Mesendoderm (in vitro differentiated cells): ENCODE results near the gene POLR2J3. TPM values are rescaled to one million over a fixed set of nuclear protein-coding genes. Genes with fewer than 3 reads are reported as not detected.
"Not testable (repeated sequence)": the region's sequence is repeated elsewhere in the genome, so short reads cannot be mapped to it uniquely, and the experiment has no call there.

Experiments used
- DNase-seq: peaks from one replicate; pipeline ENCODE4 v3.0.0; 2013
- H2AK5ac ChIP-seq: 2 replicates; pipeline ENCODE4 v1.6.1; 2013; ENCODE audit warnings: low read length, inconsistent platforms
- H2BK120ac ChIP-seq: 2 replicates; pipeline ENCODE4 v1.6.1; 2013; ENCODE audit warnings: low read depth, mild to moderate bottlenecking, low read length, moderate library complexity, mixed read lengths
- H2BK15ac ChIP-seq: replicated peaks from 2 replicates; pipeline ENCODE4 v1.6.1; 2013; ENCODE audit warnings: low read depth, mild to moderate bottlenecking, moderate library complexity
- H2BK5ac ChIP-seq: 2 replicates; pipeline ENCODE4 v1.6.1; 2013; ENCODE audit warnings: low read length, inconsistent platforms
- H3K18ac ChIP-seq: 2 replicates; pipeline ENCODE4 v1.6.1; 2013; ENCODE audit warnings: mild to moderate bottlenecking, low read length, mixed read lengths
- H3K23ac ChIP-seq: one replicate; pipeline ENCODE4 v1.6.1; 2013; ENCODE audit warnings: low read length
- H3K27ac ChIP-seq: 2 replicates; pipeline ENCODE4 v1.5.1; 2013; ENCODE audit warnings: low read depth, mild to moderate bottlenecking, inconsistent platforms, low read length, moderate library complexity
- H3K27me3 ChIP-seq: 2 replicates; pipeline ENCODE4 v1.6.1; 2013; ENCODE audit warnings: low read length, control low read depth, mild to moderate bottlenecking, inconsistent platforms; ENCODE audit not compliant: insufficient read depth, poor library complexity
- H3K36me3 ChIP-seq: 2 replicates; pipeline ENCODE4 v1.6.1; 2013; ENCODE audit warnings: low read length, inconsistent platforms; ENCODE audit not compliant: control insufficient read depth, insufficient read depth
- H3K4ac ChIP-seq: one replicate; pipeline ENCODE4 v1.6.1; 2013; ENCODE audit warnings: low read depth, mild to moderate bottlenecking, low read length, moderate library complexity
- H3K4me1 ChIP-seq: 2 replicates; pipeline ENCODE4 v1.6.1; 2013; ENCODE audit warnings: low read depth, low read length, inconsistent platforms; ENCODE audit not compliant: control insufficient read depth
- H3K4me2 ChIP-seq: 2 replicates; pipeline ENCODE4 v1.6.1; 2013; ENCODE audit warnings: low read length
- H3K4me3 ChIP-seq: 2 replicates; pipeline ENCODE4 v1.5.1; 2013; ENCODE audit warnings: mild to moderate bottlenecking, low read length
- H3K56ac ChIP-seq: one replicate; pipeline ENCODE4 v1.6.1; 2013; ENCODE audit warnings: low read length
- H3K79me1 ChIP-seq: 2 replicates; pipeline ENCODE4 v1.6.1; 2013; ENCODE audit warnings: low read length, inconsistent platforms
- H3K79me2 ChIP-seq: 2 replicates; pipeline ENCODE4 v1.6.1; 2013; ENCODE audit warnings: mild to moderate bottlenecking, low read length; ENCODE audit not compliant: control insufficient read depth, insufficient read depth
- H3K9ac ChIP-seq: 2 replicates; pipeline ENCODE4 v1.6.1; 2013; ENCODE audit warnings: low read length, inconsistent platforms
- H4K5ac ChIP-seq: one replicate; pipeline ENCODE4 v1.6.1; 2013; ENCODE audit warnings: low read length
- H4K8ac ChIP-seq: one replicate; pipeline ENCODE4 v1.6.1; 2013; ENCODE audit warnings: low read depth, mild to moderate bottlenecking, control low read depth, low read length, moderate library complexity
- WGBS: extraction: QIAGEN DNeasy Blood & Tissue Kit; methylation state at CpG from one replicate; pipeline ENCODE4 v1.1.7; 2013; ENCODE audit warnings: low lambda C conversion rate, missing lambda C conversion rate; ENCODE audit not compliant: insufficient coverage; ENCODE audit errors: extremely low coverage; 5-methylcytosine and 5-hydroxymethylcytosine counted together
- polyA plus RNA-seq, 2 experiments: library from polyadenylated mRNA; stranded (reverse); fragments of 200-250 nt; gene quantifications; one replicate each; pipeline ENCODE4 v1.2.3, GENCODE V29; 2013

The POLR2J3 gene
- polyA plus RNA-seq (2013, experiment 1 of 2), result 70.7 TPM
- 73.6 TPM for polyA plus RNA-seq (2013, experiment 2 of 2)

GRCh38 chr7:102572261-102573239, at the start of gene POLR2J3:
Gene POLR2J3, minus strand, starts transcription at chr7:102572583. Its CDS starts 62 bp downstream, at chr7:102572521.
- not testable (repeated sequence) for H3K4me2 ChIP-seq, H3K79me1 ChIP-seq, H4K5ac ChIP-seq, H3K18ac ChIP-seq, H3K4me1 ChIP-seq, H4K8ac ChIP-seq, H3K4ac ChIP-seq, H3K36me3 ChIP-seq, H3K79me2 ChIP-seq, H2BK5ac ChIP-seq, H3K27ac ChIP-seq, H2AK5ac ChIP-seq, H3K27me3 ChIP-seq, H3K23ac ChIP-seq, H2BK120ac ChIP-seq, H2BK15ac ChIP-seq
- WGBS, result no CpG with 5 or more reads among the region's 64 CpGs
- DNase-seq, result peak; percentile 92
- Histone ChIP-seq H3K4me3 (peak within 1 kb of the TSS; percentile 51), H3K9ac (peak within 1 kb of the TSS; percentile 69), H3K56ac (peak within 1 kb of the TSS; percentile 88)

GRCh38 chr7:102618122-102618521, 45.7 kb upstream of the POLR2J3 start:
- H3K79me1 ChIP-seq, H3K4ac ChIP-seq, H3K4me2 ChIP-seq, H2AK5ac ChIP-seq, H3K4me3 ChIP-seq, H3K27me3 ChIP-seq, H3K56ac ChIP-seq, H3K23ac ChIP-seq, H4K5ac ChIP-seq, H4K8ac ChIP-seq, H3K9ac ChIP-seq, H3K18ac ChIP-seq, H3K36me3 ChIP-seq, H3K4me1 ChIP-seq, H2BK5ac ChIP-seq, DNase-seq, H2BK15ac ChIP-seq, H2BK120ac ChIP-seq, H3K27ac ChIP-seq, H3K79me2 ChIP-seq: not testable (repeated sequence)
- WGBS, result no CpG with 5 or more reads among the region's 8 CpGs

GRCh38 chr7:102616507-102617125, 44.2 kb upstream of the POLR2J3 start, which contains the start of gene RASA4:
Gene RASA4, minus strand, starts transcription at chr7:102616756. Its CDS starts 67 bp downstream, at chr7:102616689.
- peak within 1 kb of the TSS; percentile 56 for H3K56ac ChIP-seq
- no CpG with 5 or more reads among the region's 62 CpGs for WGBS
- not testable (repeated sequence) for H2BK15ac ChIP-seq, H3K27ac ChIP-seq, H3K79me1 ChIP-seq, H4K8ac ChIP-seq, H3K4me3 ChIP-seq, H2BK5ac ChIP-seq, H3K27me3 ChIP-seq, H2BK120ac ChIP-seq, H2AK5ac ChIP-seq, H3K79me2 ChIP-seq, H3K18ac ChIP-seq, H3K4me1 ChIP-seq, H3K9ac ChIP-seq, H3K4ac ChIP-seq, H3K4me2 ChIP-seq, H3K23ac ChIP-seq, H4K5ac ChIP-seq, H3K36me3 ChIP-seq
- DNase-seq, result peak; percentile 0

GRCh38 chr7:102615930-102616329, 43.5 kb upstream of the POLR2J3 start:
- H2AK5ac ChIP-seq, H2BK15ac ChIP-seq, H3K4me2 ChIP-seq, H3K27ac ChIP-seq, H3K36me3 ChIP-seq, H3K4me3 ChIP-seq, H2BK5ac ChIP-seq, H4K8ac ChIP-seq, H3K4ac ChIP-seq, H2BK120ac ChIP-seq, H3K79me2 ChIP-seq, DNase-seq, H3K9ac ChIP-seq, H3K27me3 ChIP-seq, H3K56ac ChIP-seq, H3K4me1 ChIP-seq, H3K23ac ChIP-seq, H3K18ac ChIP-seq, H3K79me1 ChIP-seq, H4K5ac ChIP-seq: not testable (repeated sequence)
- no CpG with 5 or more reads among the region's 10 CpGs for WGBS

- H3K4me2 ChIP-seq, H3K79me1 ChIP-seq, H3K23ac ChIP-seq, H3K4me1 ChIP-seq, H3K9ac ChIP-seq, H4K8ac ChIP-seq, H3K56ac ChIP-seq, H3K4me3 ChIP-seq, DNase-seq, H2BK120ac ChIP-seq, H3K36me3 ChIP-seq, H2BK5ac ChIP-seq, H3K18ac ChIP-seq, H3K27me3 ChIP-seq, H3K27ac ChIP-seq, H4K5ac ChIP-seq, H3K79me2 ChIP-seq, H2BK15ac ChIP-seq, H2AK5ac ChIP-seq, H3K4ac ChIP-seq: not testable (repeated sequence)
- no CpG with 5 or more reads among the region's 3 CpGs for WGBS
Observed at GRCh38 chr7:102614873-102615272, 42.5 kb upstream of the POLR2J3 start.
